A549 (cell line): ENCODE data around the gene NGRN. TPM values are rescaled to one million over a fixed set of nuclear protein-coding genes. Genes with fewer than 3 reads are reported as not detected.

Experiments
- ATAC-seq, 2 experiments: fragments of 200-7000 bp in 1 of 2; fragments of >200 bp in 1 of 2; cut with Nextera tagmentation in 1 of 2; cut with Tn5 transposase in 1 of 2; 3 replicates each; pipeline versions ENCODE4 v1.8.0 to v1.9.1; 2018 to 2020; ENCODE audit warnings: mild to moderate bottlenecking in 1 of 2, moderate library complexity in 1 of 2
- CTCF ChIA-PET: fragments of 300-600 bp; sonication (Branson Sonifier 250); formaldehyde crosslinking; extraction: SDS; loops from one replicate; lab custom pipeline; 2021; ENCODE audit warnings: antibody characterized with exemption, inconsistent platforms; lab: Yijun Ruan, JAX
- POLR2A ChIA-PET: fragments of 350-600 bp; formaldehyde crosslinking; extraction: SDS; loops from one replicate; lab custom pipeline; 2021; ENCODE audit warnings: antibody characterized with exemption, inconsistent platforms; lab: Yijun Ruan, JAX
- DNase-seq, 2 experiments: peaks; one replicate each; pipeline versions ENCODE4 v3.0.0 to v3.0.0-alpha.2; 2011 to 2016; ENCODE audit warnings: low read depth in 1 of 2, low spot score in 1 of 2
- FAIRE-seq: peaks from 2 replicates; lab custom pipeline; 2011; peaks lifted over from hg19 to GRCh38; lab: Jason Lieb, UNC
- H3K27ac ChIP-seq, 2 experiments: fragments of >200 bp; sonication (Bioruptor Twin); formaldehyde crosslinking; 3 replicates each; pipeline ENCODE4 v1.5.1; 2016 to 2017
- H3K4me1 ChIP-seq: fragments of >200 bp; sonication (Bioruptor Twin); formaldehyde crosslinking; 3 replicates; pipeline ENCODE4 v1.6.1; 2016
- H3K4me2 ChIP-seq: fragments of >200 bp; sonication (Bioruptor Twin); formaldehyde crosslinking; 3 replicates; pipeline ENCODE4 v1.6.1; 2016
- H3K4me3 ChIP-seq: fragments of >200 bp; sonication (Bioruptor Twin); formaldehyde crosslinking; 3 replicates; pipeline ENCODE4 v1.5.1; 2016
- H3K9me3 ChIP-seq: fragments of >200 bp; sonication (Bioruptor Twin); formaldehyde crosslinking; 3 replicates; pipeline ENCODE4 v1.6.1; 2016
- BCL3 ChIP-seq: fragments of >200 bp; sonication (Bioruptor Twin); formaldehyde crosslinking; IDR thresholded peaks from 3 replicates; pipeline ENCODE4 v1.6.1; 2016
- BHLHE40 ChIP-seq: IDR thresholded peaks from 2 replicates; pipeline ENCODE4 v1.6.1; 2012; ENCODE audit warnings: low read depth, low read length, inconsistent platforms
- E2F6 ChIP-seq: IDR thresholded peaks from 2 replicates; pipeline ENCODE4 v1.6.1; 2012; ENCODE audit warnings: low read depth, borderline replicate concordance
- ELK1 ChIP-seq: fragments of 150-350 bp; IDR thresholded peaks from 2 replicates; pipeline ENCODE4 v1.6.1; 2014; ENCODE audit warnings: low read depth, mild to moderate bottlenecking, low read length
- ESRRA ChIP-seq: fragments of 150-350 bp; IDR thresholded peaks from 2 replicates; pipeline ENCODE4 v1.6.1; 2014; ENCODE audit warnings: mild to moderate bottlenecking, low read length, borderline replicate concordance
- FOSB ChIP-seq: fragments of 250-450 bp; sonication (Bioruptor Pico); IDR thresholded peaks from 2 replicates; pipeline ENCODE4 v1.5.0; 2020; ENCODE audit warnings: mild to moderate bottlenecking, moderate library complexity
- FOSL2 ChIP-seq, 2 experiments: fragments of 450-650 bp in 1 of 2; fragments of >200 bp in 1 of 2; sonication (Bioruptor Twin) in 1 of 2; formaldehyde crosslinking; IDR thresholded peaks; 2 replicates each; pipeline versions ENCODE4 v1.5.0 to v1.6.1; 2016 to 2020; ENCODE audit warnings: mild to moderate bottlenecking in 1 of 2, moderate library complexity in 1 of 2
- FOXS1 ChIP-seq: fragments of 250-450 bp; sonication (Bioruptor Pico); IDR thresholded peaks from 2 replicates; pipeline ENCODE4 v1.5.0; 2020; ENCODE audit warnings: mild to moderate bottlenecking, moderate library complexity
- HDAC2 ChIP-seq: fragments of 200-600 bp; sonication (generic); IDR thresholded peaks from 2 replicates; pipeline ENCODE4 v1.6.1; 2016
- HMGXB4 ChIP-seq: fragments of 250-450 bp; sonication (Bioruptor Pico); IDR thresholded peaks from 2 replicates; pipeline ENCODE4 v1.5.0; 2021; ENCODE audit warnings: mild to moderate bottlenecking, moderate library complexity, borderline replicate concordance
- HOXB13 ChIP-seq: fragments of 250-450 bp; sonication (Bioruptor Pico); IDR thresholded peaks from 2 replicates; pipeline ENCODE4 v1.5.0; 2020; ENCODE audit warnings: low read depth, mild to moderate bottlenecking, moderate library complexity
- JUN ChIP-seq, 2 experiments: fragments of >200 bp; sonication (Bioruptor Twin); formaldehyde crosslinking; IDR thresholded peaks; 2 replicates in 1 of 2; 3 replicates in 1 of 2; pipeline ENCODE4 v1.6.1; 2016 to 2017
- KDM5A ChIP-seq: fragments of 200-600 bp; sonication (generic); IDR thresholded peaks from 2 replicates; pipeline ENCODE4 v1.6.1; 2016; ENCODE audit warnings: antibody characterized with exemption, mild to moderate bottlenecking
- NFE2L2 ChIP-seq: fragments of 150-350 bp; conservative IDR thresholded peaks from 2 replicates; pipeline ENCODE4 v1.6.1; 2014; ENCODE audit warnings: low read length
- NR3C1 ChIP-seq: fragments of >200 bp; sonication (Bioruptor Twin); formaldehyde crosslinking; IDR thresholded peaks from 3 replicates; pipeline ENCODE4 v1.6.1; 2017
- PBX3 ChIP-seq: IDR thresholded peaks from 2 replicates; pipeline ENCODE4 v1.6.1; 2012
- POLR2A ChIP-seq: IDR thresholded peaks from 2 replicates; pipeline ENCODE4 v1.6.1; 2012; ENCODE audit warnings: mild to moderate bottlenecking, low read length
- RARB ChIP-seq: fragments of 250-450 bp; sonication (Bioruptor Pico); IDR thresholded peaks from 2 replicates; pipeline ENCODE4 v1.8.0; 2021; ENCODE audit warnings: mild to moderate bottlenecking, moderate library complexity
- RCOR1 ChIP-seq: fragments of 150-350 bp; IDR thresholded peaks from 2 replicates; pipeline ENCODE4 v1.6.1; 2014; ENCODE audit warnings: antibody characterized with exemption, low read length, low read depth
- REST ChIP-seq: fragments of 200-600 bp; sonication (generic); IDR thresholded peaks from 2 replicates; pipeline ENCODE4 v1.6.1; 2016; ENCODE audit warnings: antibody characterized with exemption, mild to moderate bottlenecking, moderate library complexity
- RFX5 ChIP-seq: fragments of 450-650 bp; IDR thresholded peaks from 2 replicates; pipeline ENCODE4 v1.7.1; 2014; ENCODE audit warnings: antibody characterized with exemption, mild to moderate bottlenecking, moderate library complexity
- RNF2 ChIP-seq: fragments of 200-600 bp; sonication (generic); IDR thresholded peaks from 2 replicates; pipeline ENCODE4 v1.6.1; 2016; ENCODE audit warnings: low read depth, mild to moderate bottlenecking, antibody characterized with exemption, moderate library complexity, borderline replicate concordance
- SMC3 ChIP-seq: fragments of >200 bp; sonication (Bioruptor Twin); formaldehyde crosslinking; IDR thresholded peaks from 3 replicates; pipeline ENCODE4 v1.6.1; 2018; ENCODE audit warnings: inconsistent platforms
- SREBF2 ChIP-seq: fragments of 450-650 bp; IDR thresholded peaks from 2 replicates; pipeline ENCODE4 v1.6.1; 2014; ENCODE audit warnings: mild to moderate bottlenecking, moderate library complexity
- TFCP2L1 ChIP-seq: fragments of 250-450 bp; sonication (Bioruptor Pico); IDR thresholded peaks from 2 replicates; pipeline ENCODE4 v1.5.0; 2021; ENCODE audit warnings: mild to moderate bottlenecking
- ZNF302 ChIP-seq: fragments of 250-450 bp; sonication (Bioruptor Pico); IDR thresholded peaks from 2 replicates; pipeline ENCODE4 v1.9.0; 2021; ENCODE audit warnings: inconsistent platforms, mild to moderate bottlenecking, moderate library complexity
- WGBS: methylation state at CpG from one replicate; pipeline ENCODE4 v1.1.6; 2017; ENCODE audit errors: missing lambda C conversion rate; 5-methylcytosine and 5-hydroxymethylcytosine counted together
- polyA plus RNA-seq, 4 experiments: library from polyadenylated mRNA; depleted of rRNA in 3 of 4; stranded (reverse); fragments of >200 nt; fragmentation: RNase III in 1 of 4; extraction: RNeasy Plus Mini Kit Qiagen cat#74134 plus additional on column Dnase treatment in 1 of 4; gene quantifications; 2 replicates in 3 of 4; 3 replicates in 1 of 4; pipeline ENCODE4 v1.2.3, GENCODE V29; 2011 to 2017

The NGRN gene
- polyA plus RNA-seq, 2 of the 4 experiments (the other 2 are of a cell fraction), result 83.2 to 159 TPM

- peaks cover 12% of the 10 kb centered on the region for H3K4me1 ChIP-seq
- FAIRE-seq (no peak), DNase-seq (no peak), ATAC-seq (peak; percentile 31 to 35; a peak in 3 of 6 replicates)
- CTCF ChIA-PET, result interaction anchor here (0.6 to 4.6 kb wide), 16 partner anchors 7 to 637 kb away, joined by 3 to 20 read pairs (median 6); partner anchors contain the start of genes AP3S2, CIB1 and GDPGP1
- WGBS, result 89% methylated on average over 5 of the region's 6 CpGs
- H3K9me3 ChIP-seq, result no peaks in the 10 kb centered on the region
- no peak for TF ChIP-seq E2F6
- TF ChIP-seq HOXB13, result no peak
- TF ChIP-seq FOSB (CRISPR knock-in tag), result no peak
- H3K4me2 ChIP-seq, result peak overlapping the region; percentile 98
- H3K4me3 ChIP-seq, result peak overlapping the region; percentile 69
- H3K27ac ChIP-seq, result peak overlapping the region; percentile 83 to 86
- POLR2A ChIA-PET, result interaction anchor here (0.6 to 2.4 kb wide), 11 partner anchors 11 to 146 kb away, joined by 3 to 24 read pairs (median 9); partner anchors contain the start of genes CIB1, GDPGP1, IDH2 and IQGAP1
Observed at GRCh38 chr15:90248789-90249202, 16.7 kb upstream of the NGRN start.

GRCh38 chr15:90249203-90249863 is 16.1 kb upstream of the NGRN start, which contains the start of gene TTLL13:
Gene TTLL13 (plus strand): TSS chr15:90249556. CDS start chr15:90250631, 1,075 bp downstream.
- H3K4me1 ChIP-seq, result peaks cover 12% of the 10 kb centered on the region
- H3K27ac ChIP-seq, result peak within 1 kb of the TSS; percentile 83 to 86
- DNase-seq (peak; percentile 92 to 95), FAIRE-seq (no peak), ATAC-seq (peak; percentile 97 to 98)
- POLR2A ChIA-PET, result interaction anchor here (0.6 to 2.4 kb wide), 12 partner anchors 11 to 147 kb away, joined by 3 to 24 read pairs (median 8); partner anchors contain the start of genes CIB1, GDPGP1, IDH2 and IQGAP1
- WGBS, result 1% methylated on average over 25 of the region's 44 CpGs
- H3K4me2 ChIP-seq, result peak within 1 kb of the TSS; percentile 98
- peak within 1 kb of the TSS; percentile 69 for H3K4me3 ChIP-seq
- H3K9me3 ChIP-seq, result no peaks in the 10 kb centered on the region
- CTCF ChIA-PET, result interaction anchor here (0.6 to 4.6 kb wide), 18 partner anchors 7 to 373 kb away, joined by 3 to 20 read pairs (median 6); partner anchors contain the start of genes AP3S2, CIB1 and GDPGP1
- TF ChIP-seq RFX5 (no peak), BCL3 (peak; percentile 32; the same call in 2 of the 3 replicates), ZNF302 (no peak), SREBF2 (no peak), PBX3 (no peak), REST (no peak), POLR2A (peak; percentile 93), ELK1 (no peak), NR3C1 (no peak), RARB (CRISPR knock-in tag) (no peak), HMGXB4 (CRISPR knock-in tag) (no peak), FOXS1 (CRISPR knock-in tag) (no peak), FOSL2 (IDR thresholded peaks at IDR 0.05) (no peak), FOSL2 (CRISPR knock-in tag; IDR thresholded peaks at IDR 0.05) (no peak), BHLHE40 (no peak), RNF2 (no peak), SMC3 (0 out of 3 replicates have a peak, but pooled peaks have one; percentile 12), JUN (IDR thresholded peaks at IDR 0.05) (peak in 1 of 2 experiments; percentile 57; a peak in 2 of 5 replicates), HDAC2 (no peak), ESRRA (no peak), KDM5A (no peak), RCOR1 (no peak), TFCP2L1 (0 out of 2 replicates have a peak, but pooled peaks have one; percentile 67), NFE2L2 (no peak)
